Prostate gland (tissue), 2 donors: ENCODE data around the gene VWA8. TPM values are rescaled to one million over a fixed set of nuclear protein-coding genes. Genes with fewer than 3 reads are reported as not detected.

Experiments
- DNase-seq: peaks from one replicate; pipeline ENCODE4 v3.0.0-alpha.2; 2019; ENCODE audit warnings: low spot score
- H3K27ac ChIP-seq, 2 donors: fragments of 200-600 bp; sonication (generic); 2 replicates each; pipeline ENCODE4 v1.5.1; 2017 to 2019
- H3K27me3 ChIP-seq: fragments of 200-600 bp; sonication (generic); replicated peaks from 2 replicates; pipeline ENCODE4 v1.5.1; 2019; ENCODE audit not compliant: insufficient read depth
- H3K36me3 ChIP-seq, 2 donors: fragments of 200-600 bp; sonication (generic); 1 replicate in 1 of 2; 2 replicates in 1 of 2; pipeline versions ENCODE4 v1.5.1 to v1.8.1; 2017 to 2019
- H3K4me1 ChIP-seq: fragments of 200-600 bp; sonication (generic); replicated peaks from 2 replicates; pipeline ENCODE4 v1.5.1; 2019
- H3K4me3 ChIP-seq, 2 donors: fragments of 200-600 bp; sonication (generic); 2 replicates each; pipeline ENCODE4 v1.5.1; 2017 to 2019
- H3K9me3 ChIP-seq: fragments of 200-600 bp; sonication (generic); 2 replicates; pipeline ENCODE4 v1.5.1; 2017
- CTCF ChIP-seq, 4 experiments: fragments of 200-600 bp in 2 of 4; fragments of 450-650 bp in 2 of 4; sonication (generic) in 2 of 4; IDR thresholded peaks; 1 replicate in 3 of 4; 2 replicates in 1 of 4; pipeline ENCODE4 v1.5.1; 2016 to 2019; ENCODE audit warnings: antibody characterized with exemption in 4 of 4, mild to moderate bottlenecking in 2 of 4, moderate library complexity in 2 of 4
- POLR2A ChIP-seq: fragments of 450-650 bp; IDR thresholded peaks from one replicate; pipeline ENCODE4 v1.6.1; 2016; ENCODE audit warnings: antibody characterized with exemption, mild to moderate bottlenecking
- POLR2AphosphoS5 ChIP-seq: sonication (generic); formaldehyde crosslinking; IDR thresholded peaks from one replicate; pipeline ENCODE4 v1.6.1; 2017; ENCODE audit warnings: antibody characterized with exemption
- WGBS: methylation state at CpG from one replicate; pipeline ENCODE4 v1.1.5; 2018; 5-methylcytosine and 5-hydroxymethylcytosine counted together
- intact Hi-C: fragments of 100-400 bp; cut with DNase I; formaldehyde crosslinking; loops from one replicate; pipeline ENCODE4 v1.14.2; 2022
- total RNA-seq, 2 donors: library from RNA; depleted of rRNA; stranded (reverse); fragments of >200 nt; gene quantifications; one replicate each; pipeline ENCODE4 v1.1.0, GENCODE V29; 2016

The VWA8 gene
- total RNA-seq, 2 donors from 2014 or later: 18.1 to 21.8 TPM

- intact Hi-C loops: no loop called here
- H3K9me3 ChIP-seq: no peaks in the 10 kb centered on the region
- H3K27ac ChIP-seq: no peak overlapping the region
- DNase-seq: no peak
- no peaks in the 10 kb centered on the region for H3K4me1 ChIP-seq
- WGBS: 23% methylated on average over 2 of the region's 2 CpGs
- H3K4me3 ChIP-seq: no peak overlapping the region
- no peaks in the 10 kb centered on the region for H3K27me3 ChIP-seq
- no peaks in the 10 kb centered on the region for H3K36me3 ChIP-seq
- TF ChIP-seq POLR2AphosphoS5 (no peak), CTCF (IDR thresholded peaks at IDR 0.05) (no peak), POLR2A (no peak)
These were observed 396.9 kb downstream of the VWA8 start for GRCh38 chr13:41563984-41564365.

- no peak for DNase-seq
- intact Hi-C loops: no loop called here
These were observed 397.4 kb downstream of the VWA8 start for GRCh38 chr13:41563341-41563983.

DNA sequence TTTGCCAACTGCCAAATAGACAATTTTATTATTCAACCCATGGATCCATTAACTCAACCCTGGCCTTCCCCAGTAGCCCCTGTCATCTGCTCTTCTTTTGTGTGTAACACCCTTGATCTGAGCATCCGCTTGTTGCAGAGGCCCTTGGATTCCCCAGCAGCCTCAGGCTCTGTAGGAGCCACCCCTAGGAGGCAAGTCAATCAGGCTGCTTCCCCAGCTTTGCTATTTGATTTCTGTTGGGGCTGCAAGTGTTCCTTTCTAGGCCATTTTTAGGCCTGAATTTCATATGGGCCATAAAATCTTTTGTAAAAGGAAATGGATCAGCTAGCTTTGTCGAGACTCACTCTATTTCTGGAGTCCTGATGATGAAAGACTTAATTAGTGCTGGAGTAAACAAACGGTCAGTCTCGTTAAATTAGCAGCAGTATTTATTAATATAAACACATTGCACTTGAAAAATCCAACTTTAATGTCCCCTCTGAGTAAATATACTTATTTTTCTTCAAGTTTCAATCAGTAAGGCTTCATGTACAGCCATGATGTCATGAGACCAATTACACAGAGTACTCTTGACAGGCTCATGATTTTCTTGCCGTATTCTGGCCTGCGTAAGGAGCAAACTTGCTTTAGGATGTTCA, 398.2 kb downstream of the VWA8 start:
- Histone ChIP-seq H3K9me3 (no peaks in the 10 kb centered on the region), H3K27me3 (no peaks in the 10 kb centered on the region), H3K4me3 (no peak overlapping the region), H3K4me1 (no peaks in the 10 kb centered on the region), H3K27ac (no peak overlapping the region), H3K36me3 (no peaks in the 10 kb centered on the region)
- 56% methylated on average over 6 of the region's 6 CpGs for WGBS
- DNase-seq: no peak
- intact Hi-C loops: no loop called here
- no peak for TF ChIP-seq CTCF (IDR thresholded peaks at IDR 0.05)
- TF ChIP-seq POLR2AphosphoS5: no peak
- TF ChIP-seq POLR2A: no peak

More at GRCh38 chr13:41563341-41563983, 397.4 kb downstream of the VWA8 start:
- no peaks in the 10 kb centered on the region for H3K9me3 ChIP-seq
- no peaks in the 10 kb centered on the region for H3K4me1 ChIP-seq
- no peaks in the 10 kb centered on the region for H3K27me3 ChIP-seq
- no peak overlapping the region for H3K27ac ChIP-seq
- H3K36me3 ChIP-seq: no peaks in the 10 kb centered on the region
- no peak overlapping the region for H3K4me3 ChIP-seq
- TF ChIP-seq POLR2AphosphoS5 (no peak), POLR2A (no peak), CTCF (IDR thresholded peaks at IDR 0.05) (no peak)
- 33% methylated on average over 7 of the region's 7 CpGs for WGBS

- intact Hi-C loops: no loop called here
- H3K9me3 ChIP-seq: no peaks in the 10 kb centered on the region
- H3K27ac ChIP-seq: no peak overlapping the region
- H3K36me3 ChIP-seq: no peaks in the 10 kb centered on the region
- 16% methylated on average over 7 of the region's 7 CpGs for WGBS
- DNase-seq: no peak
- H3K4me3 ChIP-seq: no peak overlapping the region
- no peaks in the 10 kb centered on the region for H3K4me1 ChIP-seq
- no peaks in the 10 kb centered on the region for H3K27me3 ChIP-seq
- TF ChIP-seq POLR2AphosphoS5: no peak
- no peak for TF ChIP-seq CTCF (IDR thresholded peaks at IDR 0.05)
- no peak for TF ChIP-seq POLR2A
These were observed 398.8 kb downstream of the VWA8 start for GRCh38 chr13:41562083-41562482.

DNA sequence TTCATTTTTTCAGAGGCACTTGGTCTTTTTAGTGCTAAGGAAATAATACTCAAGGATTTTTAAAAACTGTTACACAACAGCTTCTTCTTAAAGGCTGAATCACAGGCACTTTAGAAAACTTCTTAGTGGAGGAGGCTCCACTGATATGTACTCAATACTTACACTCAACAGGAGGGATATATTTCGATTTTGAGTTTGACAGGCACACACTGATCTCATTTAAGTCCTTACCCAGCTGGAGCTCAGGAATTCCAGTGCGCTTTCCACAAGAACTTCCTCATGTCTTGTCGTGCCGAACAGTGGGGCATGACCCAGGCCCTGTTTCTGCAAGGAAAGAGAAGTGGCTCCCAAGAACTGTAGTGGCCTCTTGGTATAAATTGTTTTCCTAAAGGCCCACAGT, 399.7 kb downstream of the VWA8 start:
- H3K27ac ChIP-seq: no peak overlapping the region
- no peaks in the 10 kb centered on the region for H3K9me3 ChIP-seq
- TF ChIP-seq POLR2A: no peak
- no peak for TF ChIP-seq POLR2AphosphoS5
- 83% methylated on average over 4 of the region's 4 CpGs for WGBS
- intact Hi-C loops: no loop called here
- H3K36me3 ChIP-seq: no peaks in the 10 kb centered on the region
- no peak for DNase-seq
- H3K4me3 ChIP-seq: no peak overlapping the region
- H3K4me1 ChIP-seq: no peaks in the 10 kb centered on the region
- no peaks in the 10 kb centered on the region for H3K27me3 ChIP-seq
